ENCODE results near the gene ALOX5. TPM values are rescaled to one million over a fixed set of nuclear protein-coding genes. Genes with fewer than 3 reads are reported as not detected.
"Not testable (repeated sequence)": the region's sequence is repeated elsewhere in the genome, so short reads cannot be mapped to it uniquely, and the experiment has no call there.

ALOX5 gene
- total and polyA plus RNA-seq, 2 donors (not counting 1 experiment from before 2014, with no cell fraction given), result 354 to 888 TPM

- Histone ChIP-seq H3K4me2 (replicated peaks; ENCODE audit: low read depth, low read length, poor library complexity, severe bottlenecking) (no peak overlapping the region), H3K4me1 (ENCODE audit: control insufficient read depth in 2 of 2, insufficient read depth in 2 of 2, low read length in 2 of 2) (no peaks in the 10 kb centered on the region), H3K4me3 (ENCODE audit: control extremely low read depth in 1 of 5, extremely low read depth in 1 of 5, insufficient read depth in 1 of 5, low read depth in 2 of 5, low read length in 4 of 5) (no peak overlapping the region), H3K9ac (ENCODE audit: low read length) (no peak overlapping the region), H2AFZ (ENCODE audit: insufficient read depth, low read depth, low read length, poor library complexity, severe bottlenecking) (no peak overlapping the region), H3K27ac (ENCODE audit: low read length in 2 of 2) (no peak overlapping the region), H3K79me2 (ENCODE audit: control insufficient read depth, insufficient read depth, low read length) (peaks cover 64% of the 10 kb centered on the region), H4K20me1 (ENCODE audit: control insufficient read depth, insufficient read depth, low read length, poor library complexity, severe bottlenecking) (peaks cover 30% of the 10 kb centered on the region), H3K36me3 (replicated peaks in 1 of 2; ENCODE audit: control extremely low read depth in 1 of 2, control insufficient read depth in 1 of 2, extremely low read depth in 1 of 2, insufficient read depth in 2 of 2, low read length in 1 of 2) (peaks cover 0 to 29% of the 10 kb centered on the region in 2 experiments), H3K27me3 (replicated peaks in 1 of 4; ENCODE audit: control extremely low read depth in 1 of 4, control insufficient read depth in 3 of 4, insufficient read depth in 4 of 4, low read length in 3 of 4) (no peaks in the 10 kb centered on the region), H3K9me3 (ENCODE audit: control extremely low read depth in 1 of 3, control insufficient read depth in 2 of 3, insufficient read depth in 1 of 3, low read length in 2 of 3) (peaks cover 2 to 31% (median 21%) of the 10 kb centered on the region in 3 donors)
- intact Hi-C loops (cut with micrococcal nuclease), result no loop called here
- Mint-ChIP-seq H3K4me1 (peaks cover 17% of the 10 kb centered on the region), H3K9me3 (ENCODE audit: insufficient read depth) (peaks cover 15% of the 10 kb centered on the region), H3K4me3 (no peak overlapping the region), H3K27me3 (no peaks in the 10 kb centered on the region), H3K27ac (no peak overlapping the region)
- ChIA-PET POLR2A (no interaction called here), CTCF (interaction anchor here (0.6 to 1.1 kb wide), 2 partner anchors 38 to 176 kb away, joined by 3 to 6 read pairs; no protein-coding TSS in a partner anchor)
- ATAC-seq (ENCODE audit: low read depth), result no peak
- no peak for TF ChIP-seq CTCF (IDR thresholded peaks at IDR 0.05)
- no peak for TF ChIP-seq EZH2 (IDR thresholded peaks at IDR 0.05; ENCODE audit: borderline replicate concordance, insufficient read depth, low read depth, low read length, poor library complexity, severe bottlenecking)
- DNase-seq, result no peak
- 100% methylated on average over 1 of the region's 2 CpGs for WGBS (ENCODE audit: insufficient coverage)
Observed at GRCh38 chr10:45480294-45480693, 106.3 kb downstream of the ALOX5 start.

GRCh38 chr10:45481100-45481499 lies 107.1 kb downstream of the ALOX5 start:
- peaks cover 0 to 29% of the 10 kb centered on the region in 2 experiments for H3K36me3 ChIP-seq (replicated peaks in 1 of 2; ENCODE audit: control extremely low read depth in 1 of 2, control insufficient read depth in 1 of 2, extremely low read depth in 1 of 2, insufficient read depth in 2 of 2, low read length in 1 of 2)
- H3K4me1 Mint-ChIP-seq, result peaks cover 14% of the 10 kb centered on the region
- peaks cover 12% of the 10 kb centered on the region for H3K9me3 Mint-ChIP-seq (ENCODE audit: insufficient read depth)
- WGBS (ENCODE audit: insufficient coverage), result no CpG with 5 or more reads among the region's 4 CpGs
- ATAC-seq (ENCODE audit: low read depth); H3K27ac Mint-ChIP-seq; intact Hi-C loops (cut with micrococcal nuclease); POLR2A ChIA-PET; H3K27me3 Mint-ChIP-seq; DNase-seq; H2AFZ ChIP-seq (ENCODE audit: insufficient read depth, low read depth, low read length, poor library complexity, severe bottlenecking); H3K4me1 ChIP-seq (ENCODE audit: control insufficient read depth in 2 of 2, insufficient read depth in 2 of 2, low read length in 2 of 2); H3K4me2 ChIP-seq (replicated peaks; ENCODE audit: low read depth, low read length, poor library complexity, severe bottlenecking); H3K27me3 ChIP-seq (replicated peaks in 1 of 4; ENCODE audit: control extremely low read depth in 1 of 4, control insufficient read depth in 3 of 4, insufficient read depth in 4 of 4, low read length in 3 of 4); H3K27ac ChIP-seq (ENCODE audit: low read length in 2 of 2); H3K4me3 Mint-ChIP-seq; H3K9ac ChIP-seq (ENCODE audit: low read length); H3K4me3 ChIP-seq (ENCODE audit: control extremely low read depth in 1 of 5, extremely low read depth in 1 of 5, insufficient read depth in 1 of 5, low read depth in 2 of 5, low read length in 4 of 5): not testable (repeated sequence)
- peaks cover 24% of the 10 kb centered on the region for H4K20me1 ChIP-seq (ENCODE audit: control insufficient read depth, insufficient read depth, low read length, poor library complexity, severe bottlenecking)
- CTCF ChIA-PET, result interaction anchor here (1.1 kb wide), 1 partner anchor 39 kb away, joined by 3 read pairs; no protein-coding TSS in a partner anchor
- H3K9me3 ChIP-seq (ENCODE audit: control extremely low read depth in 1 of 3, control insufficient read depth in 2 of 3, insufficient read depth in 1 of 3, low read length in 2 of 3), result peaks cover 2 to 27% (median 13%) of the 10 kb centered on the region in 3 donors
- peaks cover 60% of the 10 kb centered on the region for H3K79me2 ChIP-seq (ENCODE audit: control insufficient read depth, insufficient read depth, low read length)
